ENCODE data around the gene TMEM41B. TPM values are rescaled to one million over a fixed set of nuclear protein-coding genes. Genes with fewer than 3 reads are reported as not detected.

Gene TMEM41B
- total RNA-seq, 2 donors from 2014 or later: 25.4 to 35.9 TPM

GRCh38 chr11:9347100-9347499 is 32.7 kb upstream of the TMEM41B start:
- H3K27me3 ChIP-seq: no peaks in the 10 kb centered on the region
- WGBS, 2 donors: 43 to 55% methylated on average over 2 of the region's 2 CpGs
- intact Hi-C loops (cut with DNase I): no loop called here
- H3K4me3 ChIP-seq: no peak overlapping the region
- DNase-seq (no peak), ATAC-seq (no peak)
- no peaks in the 10 kb centered on the region for H3K9me3 ChIP-seq
- H3K36me3 ChIP-seq (replicated peaks in 1 of 2; ENCODE audit: insufficient read depth in 1 of 2, low read depth in 2 of 2): no peaks in the 10 kb centered on the region
- no peaks in the 10 kb centered on the region for H3K4me1 ChIP-seq
- H3K27ac ChIP-seq: no peak overlapping the region
- TF ChIP-seq POLR2A (IDR thresholded peaks at IDR 0.05) (no peak), CTCF (IDR thresholded peaks at IDR 0.05) (no peak)

- H3K36me3 ChIP-seq (replicated peaks in 1 of 2; ENCODE audit: insufficient read depth in 1 of 2, low read depth in 2 of 2): no peaks in the 10 kb centered on the region
- no peaks in the 10 kb centered on the region for H3K4me1 ChIP-seq
- H3K9me3 ChIP-seq: no peaks in the 10 kb centered on the region
- 53 to 84% methylated on average over 3 of the region's 3 CpGs for WGBS, 2 donors
- no peak for DNase-seq
- H3K27me3 ChIP-seq: no peaks in the 10 kb centered on the region
- H3K4me3 ChIP-seq: no peak overlapping the region
- no peak for TF ChIP-seq CTCF (IDR thresholded peaks at IDR 0.05)
- TF ChIP-seq POLR2A (IDR thresholded peaks at IDR 0.05): no peak
- H3K27ac ChIP-seq: no peak overlapping the region
- intact Hi-C loops (cut with DNase I): no loop called here
- no peak for ATAC-seq
These were observed 29.8 kb upstream of the TMEM41B start for GRCh38 chr11:9344061-9344680.

- TF ChIP-seq POLR2A (IDR thresholded peaks at IDR 0.05) (no peak), CTCF (IDR thresholded peaks at IDR 0.05) (no peak)
- no peaks in the 10 kb centered on the region for H3K9me3 ChIP-seq
- no peaks in the 10 kb centered on the region for H3K27me3 ChIP-seq
- DNase-seq (no peak), ATAC-seq (no peak)
- intact Hi-C loops (cut with DNase I): no loop called here
- H3K4me1 ChIP-seq: no peaks in the 10 kb centered on the region
- H3K27ac ChIP-seq: no peak overlapping the region
- H3K4me3 ChIP-seq: no peak overlapping the region
- 69 to 75% methylated on average over 5 of the region's 5 CpGs for WGBS, 2 donors
- H3K36me3 ChIP-seq (replicated peaks in 1 of 2; ENCODE audit: insufficient read depth in 1 of 2, low read depth in 2 of 2): no peaks in the 10 kb centered on the region
These were observed 27.3 kb upstream of the TMEM41B start for GRCh38 chr11:9341638-9342178.

- Histone ChIP-seq H3K4me1 (no peaks in the 10 kb centered on the region), H3K4me3 (no peak overlapping the region), H3K36me3 (replicated peaks in 1 of 2; ENCODE audit: insufficient read depth in 1 of 2, low read depth in 2 of 2) (no peaks in the 10 kb centered on the region), H3K27me3 (no peaks in the 10 kb centered on the region), H3K9me3 (no peaks in the 10 kb centered on the region), H3K27ac (no peak overlapping the region)
- intact Hi-C loops (cut with DNase I): no loop called here
- WGBS, 2 donors: 71 to 78% methylated on average over 5 of the region's 5 CpGs
- DNase-seq (no peak), ATAC-seq (no peak)
- TF ChIP-seq POLR2A (IDR thresholded peaks at IDR 0.05): no peak
- no peak for TF ChIP-seq CTCF (IDR thresholded peaks at IDR 0.05)
These were observed 18.3 kb upstream of the TMEM41B start for GRCh38 chr11:9332655-9333054.
